NT2/D1 (cell line): Measurements from ENCODE around the gene PALD1.

ENCODE experiments used
- SUZ12 ChIP-seq: IDR thresholded peaks from 2 replicates; pipeline ENCODE4 v1.6.1; 2011; ENCODE audit not compliant: insufficient read length, insufficient read depth; ENCODE audit errors: extremely low read depth
- YY1 ChIP-seq: IDR thresholded peaks from 2 replicates; pipeline ENCODE4 v1.6.1; 2011; ENCODE audit not compliant: insufficient read length, insufficient read depth

GRCh38 chr10:70494536-70494935, 16.0 kb downstream of the PALD1 start:
- TF ChIP-seq SUZ12 = no peak
- TF ChIP-seq YY1 = no peak
